ENCODE measurements around the gene COL9A1. TPM values are rescaled to one million over a fixed set of nuclear protein-coding genes. Genes with fewer than 3 reads are reported as not detected.

Gene COL9A1
- total RNA-seq, 1 experiment from 2014 or later = not detected

- no peak for ATAC-seq
- no peak for DNase-seq (ENCODE audit: low read depth, low spot score)
- peaks cover 69% of the 10 kb centered on the region for H3K27me3 ChIP-seq (ENCODE audit: insufficient read depth, low read length)
- RAD21 ChIA-PET (ENCODE audit: low non-redundant PET in 1 of 2, low total read pairs in 2 of 2, uncharacterized antibody in 2 of 2, unreplicated experiment in 2 of 2) = no interaction called here
- no peak overlapping the region for H3K4me2 ChIP-seq (ENCODE audit: low read length)
- POLR2A ChIA-PET = no interaction called here
- H3K79me2 ChIP-seq (ENCODE audit: insufficient read depth, low read length) = no peaks in the 10 kb centered on the region
- no peak overlapping the region for H3K27ac ChIP-seq (ENCODE audit: low read depth, low read length)
- H3K9me2 ChIP-seq (ENCODE audit: insufficient read depth) = no peaks in the 10 kb centered on the region
- no peaks in the 10 kb centered on the region for H3K4me1 ChIP-seq (ENCODE audit: control insufficient read depth in 1 of 2, insufficient read depth in 2 of 2, low read length in 2 of 2)
- intact Hi-C loops (cut with micrococcal nuclease) = no loop called here
- no peaks in the 10 kb centered on the region for H3K36me3 ChIP-seq (ENCODE audit: control insufficient read depth in 1 of 2, insufficient read depth in 2 of 2, low read length in 2 of 2)
- no peak for TF ChIP-seq POLR2A (IDR thresholded peaks at IDR 0.05; ENCODE audit: borderline replicate concordance, extremely low read depth, insufficient read depth, insufficient read length)
- TF ChIP-seq ZFX (IDR thresholded peaks at IDR 0.05) = no peak
- no peak for TF ChIP-seq ZBTB33 (IDR thresholded peaks at IDR 0.05; ENCODE audit: extremely low read depth, insufficient replicate concordance, low read length)
- TF ChIP-seq, protein P1, sequence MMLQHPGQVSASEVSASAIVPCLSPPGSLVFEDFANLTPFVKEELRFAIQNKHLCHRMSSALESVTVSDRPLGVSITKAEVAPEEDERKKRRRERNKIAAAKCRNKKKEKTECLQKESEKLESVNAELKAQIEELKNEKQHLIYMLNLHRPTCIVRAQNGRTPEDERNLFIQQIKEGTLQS (IDR thresholded peaks at IDR 0.05) = no peak
- TF ChIP-seq CBX3 (IDR thresholded peaks at IDR 0.05; ENCODE audit: low read depth) = no peak
- TF ChIP-seq CEBPB (IDR thresholded peaks at IDR 0.05; ENCODE audit: low read depth) = no peak
- BruUV-seq (replicated peaks) = no TSS peak
- no peak overlapping the region for H3K9ac ChIP-seq (ENCODE audit: low read length)
- no peaks in the 10 kb centered on the region for H3K9me3 ChIP-seq (ENCODE audit: control insufficient read depth in 1 of 2, insufficient read depth in 1 of 2, low read depth in 1 of 2, low read length in 2 of 2)
- no peaks in the 10 kb centered on the region for H4K20me1 ChIP-seq (ENCODE audit: insufficient read depth)
- no peak overlapping the region for H2AFZ ChIP-seq (ENCODE audit: low read depth, low read length, poor library complexity, severe bottlenecking)
- no peak overlapping the region for H3K4me3 ChIP-seq (replicated peaks in 1 of 2; ENCODE audit: low read depth in 1 of 2, low read length in 2 of 2)
- CTCF ChIA-PET = interaction anchor here (1.3 kb wide), 1 partner anchor 9 kb away, joined by 3 read pairs; no protein-coding TSS in a partner anchor
Measured at GRCh38 chr6:70298068-70298467, 4.8 kb downstream of the COL9A1 start.

GRCh38 chr6:70292193-70292592, 10.7 kb downstream of the COL9A1 start:
- Histone ChIP-seq H3K9me2 (ENCODE audit: insufficient read depth) (no peaks in the 10 kb centered on the region), H4K20me1 (ENCODE audit: insufficient read depth) (no peaks in the 10 kb centered on the region), H3K9me3 (ENCODE audit: control insufficient read depth in 1 of 2, insufficient read depth in 1 of 2, low read depth in 1 of 2, low read length in 2 of 2) (no peaks in the 10 kb centered on the region), H2AFZ (ENCODE audit: low read depth, low read length, poor library complexity, severe bottlenecking) (no peak overlapping the region), H3K4me2 (ENCODE audit: low read length) (no peak overlapping the region), H3K79me2 (ENCODE audit: insufficient read depth, low read length) (no peaks in the 10 kb centered on the region), H3K4me1 (ENCODE audit: control insufficient read depth in 1 of 2, insufficient read depth in 2 of 2, low read length in 2 of 2) (no peaks in the 10 kb centered on the region), H3K27me3 (ENCODE audit: insufficient read depth, low read length) (peaks cover 77% of the 10 kb centered on the region), H3K36me3 (ENCODE audit: control insufficient read depth in 1 of 2, insufficient read depth in 2 of 2, low read length in 2 of 2) (no peaks in the 10 kb centered on the region; a peak in 1 of 4 replicates), H3K27ac (ENCODE audit: low read depth, low read length) (no peak overlapping the region), H3K4me3 (replicated peaks in 1 of 2; ENCODE audit: low read depth in 1 of 2, low read length in 2 of 2) (no peak overlapping the region), H3K9ac (ENCODE audit: low read length) (no peak overlapping the region)
- RAD21 ChIA-PET (ENCODE audit: low non-redundant PET in 1 of 2, low total read pairs in 2 of 2, uncharacterized antibody in 2 of 2, unreplicated experiment in 2 of 2) = no interaction called here
- ATAC-seq (no peak), DNase-seq (ENCODE audit: low read depth, low spot score) (no peak)
- no TSS peak for BruUV-seq (replicated peaks)
- TF ChIP-seq SP1 (IDR thresholded peaks at IDR 0.05; ENCODE audit: low read depth) (no peak), POLR2A (IDR thresholded peaks at IDR 0.05; ENCODE audit: borderline replicate concordance, extremely low read depth, insufficient read depth, insufficient read length) (no peak), CEBPB (IDR thresholded peaks at IDR 0.05; ENCODE audit: low read depth) (no peak), EGR1 (IDR thresholded peaks at IDR 0.05; ENCODE audit: low read depth) (no peak), EZH2phosphoT487 (IDR thresholded peaks at IDR 0.05; ENCODE audit: borderline replicate concordance) (no peak), JUND (IDR thresholded peaks at IDR 0.05) (no peak)
- CTCF ChIA-PET = interaction anchor here (1.3 to 3.4 kb wide), 2 partner anchors 18 to 71 kb away, joined by 3 to 9 read pairs; no protein-coding TSS in a partner anchor
- intact Hi-C loops (cut with micrococcal nuclease) = no loop called here
- POLR2A ChIA-PET = no interaction called here

All from HCT116 (cell line).